ENCODE data around the gene MSRB2.

- TF ChIP-seq PATZ1 (CRISPR knock-in tag; IDR thresholded peaks at IDR 0.05; ENCODE audit: borderline replicate concordance) (no peak), TCF4 (CRISPR knock-in tag; IDR thresholded peaks at IDR 0.05; ENCODE audit: borderline replicate concordance) (no peak)
Observed at GRCh38 chr10:23171232-23171876, 76.0 kb downstream of the MSRB2 start.

All from SK-N-SH treated with all-trans-retinoic acid at 6 μM for 48 hours (cell line).